ELF-1 (cell line): ENCODE results near the gene TMEM235.
"Not testable (repeated sequence)": the region's sequence is repeated elsewhere in the genome, so short reads cannot be mapped to it uniquely, and the experiment has no call there.

Experiments
- DNase-seq: peaks from one replicate; pipeline ENCODE4 v3.0.0-alpha.2; 2016; ENCODE audit warnings: low read depth, low spot score

Gene TMEM235

DNA sequence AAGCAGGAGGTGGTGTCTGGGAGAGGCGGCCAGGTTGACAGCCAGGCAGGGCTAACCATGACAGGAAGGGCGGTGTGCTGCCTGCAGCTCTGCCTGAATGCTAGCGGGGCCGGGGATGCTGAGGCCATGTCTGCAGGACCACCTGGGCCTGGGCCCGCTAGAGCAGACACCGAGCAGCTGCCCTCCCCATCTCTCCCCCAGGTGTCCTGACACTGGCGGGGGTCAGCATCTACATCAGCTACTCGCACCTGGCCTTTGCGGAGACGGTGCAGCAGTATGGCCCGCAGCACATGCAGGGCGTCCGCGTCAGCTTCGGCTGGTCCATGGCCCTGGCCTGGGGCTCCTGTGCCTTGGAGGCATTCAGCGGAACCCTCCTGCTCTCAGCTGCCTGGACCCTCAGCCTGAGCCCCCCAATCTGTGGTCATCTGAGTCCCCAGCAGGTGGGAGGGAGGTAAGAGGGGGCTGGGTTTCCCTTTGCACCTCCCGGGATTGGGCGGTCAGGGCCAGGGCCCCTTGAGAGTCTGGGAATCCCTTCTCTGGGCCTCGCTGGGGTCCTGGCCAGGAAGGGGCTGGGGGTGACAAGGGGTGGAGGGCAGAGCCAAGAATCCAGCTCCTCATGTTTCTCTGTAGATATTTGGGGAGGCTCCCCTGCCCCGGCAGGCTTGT is 7.5 kb downstream of the TMEM235 start:
- DNase-seq, result no peak

DNA sequence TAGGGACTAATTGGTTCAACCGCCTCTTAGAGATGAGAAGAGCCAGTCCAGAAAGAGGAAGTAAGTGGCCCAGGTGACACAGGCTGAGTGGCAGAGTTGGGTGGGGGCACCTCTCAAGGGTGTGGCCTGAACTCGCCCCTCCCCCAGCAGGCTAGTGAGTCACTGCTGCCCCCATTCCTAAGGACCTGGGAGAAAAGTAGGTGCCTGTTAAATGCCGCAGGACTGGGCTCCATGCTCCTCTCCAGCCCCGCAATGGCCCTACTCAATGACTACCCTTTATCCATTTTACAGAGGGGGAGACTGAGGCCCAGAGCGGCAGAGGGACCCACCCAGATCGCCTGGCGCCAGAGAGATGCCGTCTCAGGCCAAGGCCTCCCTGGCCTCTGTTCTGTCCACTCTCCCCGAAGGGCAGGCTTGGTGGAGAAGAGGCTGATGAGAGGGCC is 8.1 kb downstream of the TMEM235 start:
- DNase-seq, result no peak

DNA sequence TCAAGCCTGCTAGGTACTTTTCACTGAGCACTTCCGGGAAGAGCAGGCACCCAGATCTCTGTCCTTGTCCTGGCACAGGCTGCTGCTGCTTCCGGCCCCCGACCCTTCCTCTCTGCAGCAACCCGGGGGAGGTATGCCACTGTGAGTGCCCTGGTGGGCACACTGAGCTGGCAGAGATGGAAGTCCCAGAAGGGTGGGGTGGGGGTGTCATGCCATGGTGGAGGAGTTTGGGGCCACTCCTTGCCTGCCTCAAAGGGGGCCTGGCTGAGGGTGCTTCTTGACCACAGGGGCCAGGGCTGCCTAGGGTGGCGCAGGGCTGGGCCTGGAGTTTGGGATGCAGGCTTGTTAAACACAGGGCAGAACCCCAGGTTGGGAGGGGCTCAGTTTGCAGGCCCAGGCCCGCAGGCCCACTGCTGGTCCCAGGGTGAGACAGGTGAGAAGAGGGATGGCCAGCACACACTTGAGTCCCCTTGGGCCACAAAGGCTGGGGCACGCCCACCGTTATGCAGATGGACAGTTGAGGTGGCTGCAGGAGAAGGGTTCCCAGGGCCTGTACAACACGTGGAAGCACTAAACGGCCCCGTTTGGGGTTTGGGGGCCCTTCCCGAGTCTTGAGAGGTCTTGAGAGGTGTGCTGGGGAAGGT is 8.7 kb downstream of the TMEM235 start:
- DNase-seq, result no peak

- DNase-seq, result no peak
Measured at GRCh38 chr17:78240839-78241238, 9.4 kb downstream of the TMEM235 start.

GRCh38 chr17:78241277-78242023 is 10.0 kb downstream of the TMEM235 start:
- peak; percentile 61 for DNase-seq

DNA sequence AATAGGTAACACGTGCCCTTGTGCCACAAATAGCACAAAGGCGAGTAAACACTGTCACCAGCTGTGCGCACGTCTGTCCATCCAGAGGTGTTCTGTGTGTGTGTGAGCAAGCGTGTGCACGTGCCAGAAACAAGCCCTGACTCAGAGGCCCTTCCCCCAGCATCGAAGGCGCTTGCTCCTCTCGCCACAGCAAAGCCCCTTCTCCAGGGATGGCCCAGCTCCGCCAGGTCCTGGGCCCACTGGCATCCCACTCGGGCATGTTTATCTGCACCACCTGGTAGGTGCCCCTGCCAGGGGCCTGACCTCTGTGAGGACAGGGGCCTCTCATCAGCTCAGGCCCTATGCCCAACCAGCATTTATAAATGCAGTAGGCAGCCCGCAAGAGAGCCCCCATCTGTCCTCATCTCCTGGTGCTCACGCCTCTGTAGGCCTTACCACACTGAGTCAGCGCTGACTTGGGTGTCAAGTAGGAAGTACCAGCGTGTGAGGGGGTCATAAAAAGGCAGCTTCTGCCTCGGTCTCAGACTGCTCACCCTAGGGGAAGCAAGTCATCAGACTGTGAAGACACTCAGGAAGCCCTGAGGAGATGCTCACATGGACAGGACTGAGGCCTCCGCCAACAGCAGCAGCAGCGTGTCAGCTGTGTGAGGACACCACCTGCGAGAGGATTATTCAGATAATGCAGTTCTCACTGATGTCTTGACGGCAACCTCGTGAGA is 10.8 kb downstream of the TMEM235 start:
- no peak for DNase-seq

GRCh38 chr17:78247304-78247703 is 15.9 kb downstream of the TMEM235 start:
- peak; percentile 83 for DNase-seq

DNA sequence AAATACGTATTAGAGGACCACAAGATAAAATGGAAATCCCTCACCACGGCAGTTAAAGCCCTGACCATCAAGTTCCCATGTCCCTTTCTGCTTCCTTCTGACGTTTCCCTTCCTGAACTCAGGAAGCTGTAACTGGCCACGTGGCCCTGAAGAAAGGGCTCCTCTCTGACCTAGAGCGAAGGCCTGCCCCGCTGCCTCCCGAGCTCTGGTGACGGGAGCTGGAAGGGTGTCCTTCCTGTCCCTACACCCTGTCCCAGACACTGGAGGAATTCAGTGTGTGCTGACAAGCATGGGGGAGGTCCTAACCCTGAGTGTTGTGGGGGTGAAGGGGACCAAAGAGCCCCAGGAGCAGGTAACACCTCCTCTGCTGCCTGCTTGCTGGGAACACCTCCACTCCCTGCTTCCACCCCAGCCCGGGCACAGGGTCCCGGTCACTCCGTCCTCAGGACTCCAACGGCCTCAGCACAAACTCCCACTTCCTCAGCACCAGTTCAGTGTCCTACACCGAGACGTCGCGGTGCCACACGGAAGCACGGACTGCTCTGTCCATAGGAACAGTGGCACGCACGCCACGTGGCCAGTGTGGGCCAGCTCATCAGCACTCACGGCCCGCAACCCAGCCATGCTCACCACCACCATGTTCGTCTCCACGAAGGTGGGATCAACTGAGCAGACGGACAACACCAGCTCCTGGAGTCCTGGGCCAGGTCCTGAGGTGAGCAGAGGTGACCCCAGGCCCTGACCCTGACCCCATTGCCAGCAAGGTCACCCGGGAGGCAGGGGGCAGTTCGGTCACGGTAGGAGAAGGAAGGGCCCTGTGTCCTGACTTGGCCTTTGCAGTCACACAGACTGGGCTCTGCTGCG is 16.9 kb downstream of the TMEM235 start:
- DNase-seq, result no peak

- DNase-seq, result no peak
Measured at GRCh38 chr17:78249074-78249817, 17.8 kb downstream of the TMEM235 start.

GRCh38 chr17:78249818-78250806 is 18.7 kb downstream of the TMEM235 start:
- no peak for DNase-seq

GRCh38 chr17:78250891-78251772 is 19.7 kb downstream of the TMEM235 start:
- DNase-seq, result peak; percentile 97

GRCh38 chr17:78251773-78252103 is 20.3 kb downstream of the TMEM235 start:
- DNase-seq, result no peak

- DNase-seq, result no peak
Measured at GRCh38 chr17:78252111-78252634, 20.7 kb downstream of the TMEM235 start.

GRCh38 chr17:78252701-78253635 is 21.5 kb downstream of the TMEM235 start:
- no peak for DNase-seq

DNA sequence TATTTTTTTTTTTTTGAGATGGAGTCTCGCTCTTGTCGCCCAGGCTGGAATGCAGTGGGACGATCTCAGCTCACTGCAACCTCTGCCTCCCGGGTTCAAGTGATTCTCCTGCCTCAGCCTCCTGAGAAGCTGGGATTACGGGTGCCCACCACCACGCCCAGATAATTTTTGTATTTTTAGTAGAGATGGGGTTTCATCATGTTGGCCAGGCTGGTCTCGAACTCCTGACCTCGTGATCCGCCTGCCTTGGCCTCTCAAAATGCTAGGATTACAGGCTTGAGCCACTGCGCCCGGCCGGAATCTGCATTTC is 22.2 kb downstream of the TMEM235 start:
- DNase-seq, result not testable (repeated sequence)

DNA sequence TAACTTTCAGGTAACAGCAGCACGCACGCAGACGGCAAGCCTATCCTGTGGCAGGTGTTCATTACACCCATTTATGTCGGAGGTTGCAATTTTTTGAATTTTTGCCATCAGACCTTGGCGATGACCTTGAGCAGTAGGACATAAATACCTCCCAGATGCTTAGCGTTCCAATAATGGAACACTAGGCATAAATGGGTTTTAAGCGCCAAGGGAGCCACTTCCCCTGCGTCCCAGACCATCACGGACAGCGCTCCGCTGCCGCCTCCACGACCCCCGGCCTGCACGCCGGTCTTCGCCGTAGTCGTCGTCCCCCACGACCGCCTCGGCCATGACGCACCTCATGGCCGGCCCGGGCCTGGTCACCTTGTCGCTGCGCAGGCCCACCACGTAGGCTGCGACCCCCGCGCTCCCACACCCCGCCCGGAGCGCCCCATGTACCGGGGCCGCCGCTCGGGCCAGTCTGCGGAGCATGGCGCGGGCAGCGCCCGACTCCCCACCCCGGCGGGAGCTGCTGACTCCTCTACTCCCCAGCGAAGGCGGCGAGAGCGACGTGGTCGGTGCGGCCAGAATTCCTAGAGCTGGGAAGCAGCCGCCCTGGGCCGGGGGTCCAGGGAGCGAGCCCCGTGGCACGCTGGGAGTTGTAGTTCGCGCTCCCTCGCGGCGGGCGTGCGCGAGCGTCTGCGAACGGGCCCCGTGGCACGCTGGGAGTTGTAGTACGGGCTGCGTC is 22.7 kb downstream of the TMEM235 start:
- peak; percentile 95 for DNase-seq
